ENCODE measurements around the gene TNPO3.

DNA sequence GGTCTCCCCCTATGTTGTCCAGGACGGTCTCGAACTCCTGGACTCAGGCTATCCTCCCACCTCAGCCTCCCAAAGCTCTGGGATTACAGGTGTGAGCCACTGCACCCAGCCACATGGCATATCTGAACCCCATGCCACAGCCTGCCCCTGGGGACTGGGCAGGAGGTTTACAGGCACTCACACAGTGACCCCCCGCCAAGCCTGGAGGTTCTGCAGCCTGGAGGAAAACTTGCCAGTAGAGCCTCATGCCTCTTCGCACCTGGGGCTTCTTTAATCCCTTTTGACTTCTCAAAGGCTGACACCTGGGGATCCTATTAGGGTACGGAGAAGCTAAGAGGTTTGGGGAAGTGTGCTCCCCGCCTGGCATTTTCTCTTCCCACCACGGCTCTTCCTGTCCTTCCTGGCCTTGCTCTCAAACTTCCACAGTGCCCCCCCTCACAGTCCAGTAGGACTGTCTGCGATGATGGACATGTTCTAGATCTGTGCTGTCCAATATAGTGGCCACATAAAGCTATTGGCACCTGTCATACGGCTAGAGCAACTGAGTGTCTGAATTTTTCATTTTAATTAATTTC is 133.0 kb downstream of the TNPO3 start:
- no peak for TF ChIP-seq POLR2A (IDR thresholded peaks at IDR 0.05)
- TF ChIP-seq, protein P1, sequence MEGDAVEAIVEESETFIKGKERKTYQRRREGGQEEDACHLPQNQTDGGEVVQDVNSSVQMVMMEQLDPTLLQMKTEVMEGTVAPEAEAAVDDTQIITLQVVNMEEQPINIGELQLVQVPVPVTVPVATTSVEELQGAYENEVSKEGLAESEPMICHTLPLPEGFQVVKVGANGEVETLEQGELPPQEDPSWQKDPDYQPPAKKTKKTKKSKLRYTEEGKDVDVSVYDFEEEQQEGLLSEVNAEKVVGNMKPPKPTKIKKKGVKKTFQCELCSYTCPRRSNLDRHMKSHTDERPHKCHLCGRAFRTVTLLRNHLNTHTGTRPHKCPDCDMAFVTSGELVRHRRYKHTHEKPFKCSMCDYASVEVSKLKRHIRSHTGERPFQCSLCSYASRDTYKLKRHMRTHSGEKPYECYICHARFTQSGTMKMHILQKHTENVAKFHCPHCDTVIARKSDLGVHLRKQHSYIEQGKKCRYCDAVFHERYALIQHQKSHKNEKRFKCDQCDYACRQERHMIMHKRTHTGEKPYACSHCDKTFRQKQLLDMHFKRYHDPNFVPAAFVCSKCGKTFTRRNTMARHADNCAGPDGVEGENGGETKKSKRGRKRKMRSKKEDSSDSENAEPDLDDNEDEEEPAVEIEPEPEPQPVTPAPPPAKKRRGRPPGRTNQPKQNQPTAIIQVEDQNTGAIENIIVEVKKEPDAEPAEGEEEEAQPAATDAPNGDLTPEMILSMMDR (IDR thresholded peaks at IDR 0.05) = no peak

All from suprapubic skin (tissue), 3 donors.